ENCODE measurements around the gene GLCCI1.
A peak's percentile ranks its signal among the peaks of the same experiment; 100 is the strongest.
"Not testable (repeated sequence)": the region's sequence is repeated elsewhere in the genome, so short reads cannot be mapped to it uniquely, and the experiment has no call there.

Gene GLCCI1

GRCh38 chr7:8056439-8056838 is 87.8 kb downstream of the GLCCI1 start:
- DNase-seq = peak; percentile 31

- DNase-seq = no peak
Observed at GRCh38 chr7:8057566-8057965, 89.0 kb downstream of the GLCCI1 start.

- no peak for DNase-seq
Observed at GRCh38 chr7:8058322-8058721, 89.7 kb downstream of the GLCCI1 start.

GRCh38 chr7:8058852-8059251 is 90.3 kb downstream of the GLCCI1 start:
- DNase-seq = no peak

GRCh38 chr7:8060241-8060640 is 91.6 kb downstream of the GLCCI1 start:
- no peak for DNase-seq

GRCh38 chr7:8063300-8063699 is 94.7 kb downstream of the GLCCI1 start:
- peak; percentile 11 for DNase-seq

GRCh38 chr7:8063706-8064297 is 95.2 kb downstream of the GLCCI1 start:
- peak; percentile 16 for DNase-seq

- no peak for DNase-seq
Observed at GRCh38 chr7:8064828-8065227, 96.2 kb downstream of the GLCCI1 start.

GRCh38 chr7:8065356-8065813 is 96.8 kb downstream of the GLCCI1 start:
- DNase-seq = peak; percentile 36

GRCh38 chr7:8068892-8069686 is 100.5 kb downstream of the GLCCI1 start:
- no peak for DNase-seq

GRCh38 chr7:8070451-8071180 is 102.0 kb downstream of the GLCCI1 start:
- no peak for DNase-seq

GRCh38 chr7:8078418-8078817 is 109.8 kb downstream of the GLCCI1 start:
- DNase-seq = no peak

GRCh38 chr7:8082762-8083161 is 114.2 kb downstream of the GLCCI1 start:
- DNase-seq = no peak

GRCh38 chr7:8084836-8085235 is 116.2 kb downstream of the GLCCI1 start:
- DNase-seq = no peak

- DNase-seq = no peak
Observed at GRCh38 chr7:8085420-8085819, 116.8 kb downstream of the GLCCI1 start.

GRCh38 chr7:8086239-8086638 is 117.6 kb downstream of the GLCCI1 start:
- DNase-seq = no peak

GRCh38 chr7:8089036-8089780 is 120.6 kb downstream of the GLCCI1 start:
- no peak for DNase-seq

- no peak for DNase-seq
Observed at GRCh38 chr7:8092140-8092539, 123.5 kb downstream of the GLCCI1 start.

- DNase-seq = no peak
Observed at GRCh38 chr7:8094164-8095140, 125.9 kb downstream of the GLCCI1 start.

- not testable (repeated sequence) for DNase-seq
Observed at GRCh38 chr7:8101292-8101691, 132.7 kb downstream of the GLCCI1 start.

- DNase-seq = no peak
Observed at GRCh38 chr7:8103282-8103681, 134.7 kb downstream of the GLCCI1 start.

Measured in hematopoietic multipotent progenitor cell treated with erythropoietin and hydrocortisone succinate and interleukin-3 and kit ligand, for 8 days (in vitro differentiated cells).